GM23248 (cell line): ENCODE data around the gene CRAT.

ENCODE experiments used
- EZH2 ChIP-seq: fragments of 200-600 bp; sonication (generic); IDR thresholded peaks from 2 replicates; pipeline ENCODE4 v1.6.1; 2018; ENCODE audit warnings: antibody characterized with exemption, mild to moderate bottlenecking; ENCODE audit not compliant: insufficient read depth, poor library complexity, severe bottlenecking
- EZH2phosphoT487 ChIP-seq: fragments of 200-600 bp; sonication (generic); IDR thresholded peaks from 2 replicates; pipeline ENCODE4 v1.6.1; 2018; ENCODE audit warnings: antibody characterized with exemption, moderate library complexity, mild to moderate bottlenecking, low read depth; ENCODE audit not compliant: insufficient read depth

DNA sequence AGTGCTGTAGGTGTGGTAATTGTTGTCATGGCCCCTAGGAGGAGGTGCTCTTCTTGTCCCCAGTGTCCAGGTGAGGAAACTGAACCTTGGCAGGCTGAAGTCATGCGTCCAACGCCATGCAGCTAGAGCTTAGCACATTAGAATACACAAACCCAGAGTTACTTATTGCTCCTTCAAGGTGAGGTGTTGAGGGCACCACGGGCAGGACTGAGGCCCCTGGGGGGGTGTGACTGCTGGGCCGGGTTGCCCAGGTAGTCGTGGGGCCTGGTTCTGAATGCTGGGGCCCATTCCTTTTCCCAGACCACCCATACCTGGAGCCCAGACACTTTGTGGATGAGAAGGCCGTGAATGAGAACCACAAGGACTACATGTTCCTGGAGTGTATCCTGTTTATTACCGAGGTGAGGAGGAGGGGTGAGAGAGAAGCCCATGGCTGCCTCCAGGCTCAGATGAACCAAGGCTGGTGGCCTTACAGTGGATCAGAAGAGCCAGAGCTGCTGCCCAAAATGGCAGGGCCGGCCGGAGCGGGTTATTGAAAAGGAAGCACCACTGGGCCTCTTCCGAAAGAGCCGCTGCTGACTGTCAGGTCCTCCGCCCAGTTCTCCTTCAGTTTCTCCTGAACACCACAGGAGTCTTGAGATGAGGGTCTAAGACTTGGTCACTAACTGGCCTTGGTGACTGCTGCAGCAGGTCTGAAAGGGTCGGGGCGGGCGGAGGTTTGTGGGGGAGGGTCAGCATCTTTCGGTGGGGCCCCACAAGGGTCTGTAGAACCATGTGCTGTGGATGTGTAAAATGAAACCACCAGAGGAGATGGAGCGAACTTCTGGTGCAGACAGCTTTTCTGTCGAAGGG lies 26.9 kb upstream of the CRAT start:
- no peak for TF ChIP-seq EZH2phosphoT487
- no peak for TF ChIP-seq EZH2
